ENCODE results near the gene SVEP1.

Gene SVEP1

GRCh38 chr9:110356639-110357395 lies 222.7 kb downstream of the SVEP1 start:
- Histone ChIP-seq H3F3A (ENCODE audit: insufficient read depth, low read length) (no peaks in the 10 kb centered on the region), H3K4me3 (ENCODE audit: low read depth, low read length, poor library complexity, severe bottlenecking) (no peak overlapping the region), H3K9ac (ENCODE audit: low read length) (no peak overlapping the region), H3K27ac (ENCODE audit: low read depth, low read length, poor library complexity, severe bottlenecking) (no peak overlapping the region), H3K4me1 (ENCODE audit: insufficient read depth, low read length, severe bottlenecking) (no peaks in the 10 kb centered on the region), H2AFZ (ENCODE audit: low read length) (no peak overlapping the region), H3K9me2 (ENCODE audit: low read depth, low read length) (no peaks in the 10 kb centered on the region), H3K27me3 (ENCODE audit: insufficient read depth, low read length) (no peaks in the 10 kb centered on the region), H3K9me3 (ENCODE audit: low read length) (no peaks in the 10 kb centered on the region), H3K4me2 (ENCODE audit: low read length) (no peak overlapping the region), H3K79me2 (ENCODE audit: insufficient read depth, low read length) (no peaks in the 10 kb centered on the region), H3K36me3 (ENCODE audit: insufficient read depth, low read length) (no peaks in the 10 kb centered on the region), H4K20me1 (ENCODE audit: insufficient read depth, low read length) (no peaks in the 10 kb centered on the region)
- no peak for TF ChIP-seq CTCF (IDR thresholded peaks at IDR 0.05; ENCODE audit: low read length)
- no peak for TF ChIP-seq EZH2 (IDR thresholded peaks at IDR 0.05; ENCODE audit: borderline replicate concordance, low read length)

- Histone ChIP-seq H3K27me3 (ENCODE audit: insufficient read depth, low read length) (no peaks in the 10 kb centered on the region), H2AFZ (ENCODE audit: low read length) (no peak overlapping the region), H3K36me3 (ENCODE audit: insufficient read depth, low read length) (no peaks in the 10 kb centered on the region), H3F3A (ENCODE audit: insufficient read depth, low read length) (no peaks in the 10 kb centered on the region), H4K20me1 (ENCODE audit: insufficient read depth, low read length) (no peaks in the 10 kb centered on the region), H3K4me1 (ENCODE audit: insufficient read depth, low read length, severe bottlenecking) (no peaks in the 10 kb centered on the region), H3K9ac (ENCODE audit: low read length) (no peak overlapping the region), H3K27ac (ENCODE audit: low read depth, low read length, poor library complexity, severe bottlenecking) (no peak overlapping the region), H3K4me3 (ENCODE audit: low read depth, low read length, poor library complexity, severe bottlenecking) (no peak overlapping the region), H3K9me2 (ENCODE audit: low read depth, low read length) (no peaks in the 10 kb centered on the region), H3K79me2 (ENCODE audit: insufficient read depth, low read length) (no peaks in the 10 kb centered on the region), H3K4me2 (ENCODE audit: low read length) (no peak overlapping the region), H3K9me3 (ENCODE audit: low read length) (no peaks in the 10 kb centered on the region)
- TF ChIP-seq CTCF (IDR thresholded peaks at IDR 0.05; ENCODE audit: low read length) (no peak), EZH2 (IDR thresholded peaks at IDR 0.05; ENCODE audit: borderline replicate concordance, low read length) (no peak)
These were observed 223.6 kb downstream of the SVEP1 start for GRCh38 chr9:110355911-110356310.

- Histone ChIP-seq H3K9me3 (ENCODE audit: low read length) (no peaks in the 10 kb centered on the region), H2AFZ (ENCODE audit: low read length) (no peak overlapping the region), H3K9ac (ENCODE audit: low read length) (no peak overlapping the region), H3K27ac (ENCODE audit: low read depth, low read length, poor library complexity, severe bottlenecking) (no peak overlapping the region), H3F3A (ENCODE audit: insufficient read depth, low read length) (no peaks in the 10 kb centered on the region), H3K4me3 (ENCODE audit: low read depth, low read length, poor library complexity, severe bottlenecking) (no peak overlapping the region), H3K9me2 (ENCODE audit: low read depth, low read length) (no peaks in the 10 kb centered on the region), H3K36me3 (ENCODE audit: insufficient read depth, low read length) (no peaks in the 10 kb centered on the region), H3K4me2 (ENCODE audit: low read length) (no peak overlapping the region), H3K4me1 (ENCODE audit: insufficient read depth, low read length, severe bottlenecking) (no peaks in the 10 kb centered on the region), H3K27me3 (ENCODE audit: insufficient read depth, low read length) (no peaks in the 10 kb centered on the region), H4K20me1 (ENCODE audit: insufficient read depth, low read length) (no peaks in the 10 kb centered on the region), H3K79me2 (ENCODE audit: insufficient read depth, low read length) (no peaks in the 10 kb centered on the region)
- TF ChIP-seq EZH2 (IDR thresholded peaks at IDR 0.05; ENCODE audit: borderline replicate concordance, low read length) (no peak), CTCF (IDR thresholded peaks at IDR 0.05; ENCODE audit: low read length) (no peak)
These were observed 228.5 kb downstream of the SVEP1 start for GRCh38 chr9:110351009-110351467.

Data from OCI-LY1 (cell line).